ENCODE measurements around the gene AGBL4.
A peak's percentile ranks its signal among the peaks of the same experiment; 100 is the strongest.

Gene AGBL4

DNA sequence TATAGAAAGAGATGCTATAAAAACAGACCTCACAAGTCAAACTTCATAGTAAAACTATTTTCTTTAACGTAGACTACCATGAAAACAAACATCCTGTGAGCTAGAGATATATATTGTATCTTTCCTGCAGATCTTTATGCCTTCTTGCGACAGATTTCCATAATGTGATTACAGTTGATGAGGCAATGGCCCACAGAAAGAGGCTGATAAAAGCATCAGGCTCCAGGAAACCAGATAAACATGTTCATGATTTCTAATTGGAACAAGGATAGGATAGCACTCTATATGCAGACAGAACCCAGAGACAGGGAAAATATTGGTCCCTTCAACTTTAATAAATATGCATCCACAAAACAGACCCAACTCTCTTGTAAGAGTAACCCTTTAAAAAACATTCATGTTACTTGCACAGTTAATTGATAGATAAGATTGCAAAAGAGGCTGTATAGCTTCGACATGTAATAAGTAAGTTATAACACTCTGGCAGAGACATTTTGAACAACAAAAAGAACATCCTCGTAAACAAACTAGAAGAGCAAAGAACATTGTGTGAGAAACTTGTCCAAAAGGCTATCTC lies 329.4 kb downstream of the AGBL4 start:
- no peak for DNase-seq

GRCh38 chr1:49686107-49686506 lies 337.6 kb downstream of the AGBL4 start:
- no peak for DNase-seq

DNA sequence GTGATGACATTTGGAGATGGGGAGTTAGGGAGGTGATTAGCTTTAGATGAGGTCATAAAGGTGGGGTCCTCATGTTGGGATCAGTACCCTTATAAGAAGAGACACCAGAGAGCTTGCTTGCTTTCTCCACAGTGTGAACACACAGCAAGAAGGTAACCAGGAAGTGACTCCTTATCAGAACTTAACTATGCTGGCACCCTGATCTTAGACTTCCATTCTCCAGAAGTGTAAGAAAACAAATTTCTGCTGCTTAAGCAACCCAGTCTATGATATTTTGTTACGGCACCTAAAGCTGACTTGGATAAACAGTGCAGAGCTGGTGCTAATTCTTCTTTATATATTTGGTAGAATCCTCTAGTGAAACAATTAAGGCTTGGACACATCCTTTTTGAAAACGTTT lies 346.0 kb downstream of the AGBL4 start:
- DNase-seq: no peak

- no peak for DNase-seq
Measured at GRCh38 chr1:49651136-49651535, 372.6 kb downstream of the AGBL4 start.

DNA sequence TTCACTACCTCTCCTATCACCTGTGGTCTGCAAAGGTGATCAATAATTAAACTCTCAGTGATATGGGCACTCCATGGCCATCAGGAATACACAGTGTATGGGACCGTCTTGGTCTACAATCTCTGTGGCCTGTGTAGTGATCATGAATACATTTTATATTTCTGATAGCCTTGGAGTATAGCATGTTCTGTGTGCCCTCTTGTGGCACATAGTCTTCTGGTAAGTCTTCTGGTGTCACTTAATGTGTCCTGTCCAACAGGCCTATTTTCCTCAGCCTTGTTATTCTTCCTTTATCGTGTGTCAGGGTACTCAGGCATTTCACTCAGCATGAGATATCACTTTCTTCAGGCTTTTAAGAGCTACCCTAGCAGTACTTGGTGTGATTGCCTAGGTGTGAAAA lies 393.6 kb downstream of the AGBL4 start:
- peak in 1 of 2 experiments; percentile 2 for DNase-seq

DNA sequence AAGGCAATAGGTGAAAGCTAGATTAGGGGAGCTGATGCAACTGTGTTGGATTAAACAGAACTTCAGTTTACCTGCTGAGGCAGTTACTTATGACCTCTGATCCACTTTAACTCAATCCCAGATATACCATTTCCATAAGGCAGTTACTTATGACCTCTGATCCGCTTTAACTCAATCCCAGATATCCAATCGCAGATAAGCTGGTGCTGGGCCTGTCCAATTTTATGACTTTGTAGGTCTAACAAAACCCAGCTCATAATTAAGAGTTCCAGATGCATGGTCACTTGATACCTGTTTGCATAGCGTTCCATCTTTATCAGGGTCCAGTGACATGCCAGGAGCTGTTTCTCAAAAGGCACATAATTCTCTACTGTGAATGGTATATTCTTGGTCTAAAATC lies 396.0 kb downstream of the AGBL4 start:
- DNase-seq: no peak

GRCh38 chr1:49626472-49626871 lies 397.3 kb downstream of the AGBL4 start:
- no peak for DNase-seq

GRCh38 chr1:49622877-49623276 lies 400.9 kb downstream of the AGBL4 start:
- no peak for DNase-seq

- DNase-seq: no peak
Measured at GRCh38 chr1:49606082-49606481, 417.7 kb downstream of the AGBL4 start.

- DNase-seq: no peak
Measured at GRCh38 chr1:49597436-49597835, 426.3 kb downstream of the AGBL4 start.

- DNase-seq: no peak
Measured at GRCh38 chr1:49576327-49576901, 447.3 kb downstream of the AGBL4 start.

DNA sequence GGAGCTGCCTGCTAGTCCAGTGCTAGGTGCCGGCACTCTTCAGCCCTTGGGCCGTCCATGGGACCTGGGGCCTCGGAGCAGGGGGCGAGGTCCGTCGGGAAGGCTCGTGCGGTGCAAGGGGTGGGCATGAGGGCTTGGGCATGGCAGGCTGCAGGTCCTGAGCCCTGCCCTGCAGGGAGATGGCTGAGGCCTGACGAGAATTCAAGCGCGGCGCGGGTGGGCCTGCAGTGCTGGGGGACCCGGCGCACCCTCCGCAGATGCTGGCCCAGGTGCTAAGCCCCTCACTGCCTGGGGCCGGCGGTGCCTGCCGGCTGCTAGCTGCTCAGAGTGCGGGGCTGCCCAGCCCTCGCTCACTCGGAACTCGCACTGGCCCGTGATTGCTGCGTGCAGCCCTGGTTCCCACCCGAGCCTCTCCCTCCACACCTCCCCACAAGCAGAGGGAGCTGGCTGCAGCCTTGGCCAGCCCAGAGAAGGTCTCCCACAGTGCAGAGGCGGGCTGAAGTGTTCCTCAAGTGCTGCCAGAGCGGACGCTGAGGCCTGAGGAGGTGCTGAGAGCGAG lies 467.0 kb downstream of the AGBL4 start:
- no peak for DNase-seq

DNA sequence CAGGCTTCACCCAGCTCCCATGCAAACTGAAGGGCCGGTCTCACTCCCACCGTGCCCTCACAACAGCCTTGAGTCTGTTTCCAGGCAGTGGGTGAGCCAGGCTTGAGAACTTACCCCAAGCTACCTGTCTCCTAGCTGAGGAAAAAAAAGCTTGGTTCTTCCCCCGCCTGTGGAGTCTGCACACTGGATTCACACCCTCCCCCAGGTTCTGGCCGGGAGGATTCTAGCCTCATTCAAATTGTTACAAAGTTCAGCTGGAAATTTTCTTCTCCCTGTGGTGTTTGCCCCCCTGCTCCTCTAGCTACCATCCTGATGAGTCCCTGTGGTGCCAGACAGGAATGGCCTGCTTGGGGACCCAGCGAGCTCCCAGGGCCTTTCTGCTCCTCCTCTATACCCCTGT lies 471.7 kb downstream of the AGBL4 start:
- DNase-seq: no peak

DNA sequence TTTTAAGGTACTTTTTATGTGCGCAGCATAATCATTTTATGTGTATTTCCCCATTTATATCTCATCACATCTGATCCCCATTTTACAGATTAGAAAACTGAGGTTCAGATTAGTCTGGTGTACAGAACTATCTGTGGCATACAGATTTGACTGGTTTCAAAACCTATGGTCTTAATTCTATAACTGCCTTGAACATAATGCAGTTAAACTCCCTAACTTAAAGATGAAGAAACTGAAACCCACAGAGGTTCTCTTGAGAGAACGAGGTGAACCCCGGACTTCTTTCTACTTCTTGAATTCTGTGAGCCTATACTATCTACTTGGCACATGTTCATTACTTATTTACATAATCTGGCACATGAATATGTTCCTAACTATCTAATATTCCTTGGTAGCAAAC lies 479.1 kb downstream of the AGBL4 start:
- DNase-seq: no peak

- no peak for DNase-seq
Measured at GRCh38 chr1:49541096-49541752, 482.5 kb downstream of the AGBL4 start.

DNA sequence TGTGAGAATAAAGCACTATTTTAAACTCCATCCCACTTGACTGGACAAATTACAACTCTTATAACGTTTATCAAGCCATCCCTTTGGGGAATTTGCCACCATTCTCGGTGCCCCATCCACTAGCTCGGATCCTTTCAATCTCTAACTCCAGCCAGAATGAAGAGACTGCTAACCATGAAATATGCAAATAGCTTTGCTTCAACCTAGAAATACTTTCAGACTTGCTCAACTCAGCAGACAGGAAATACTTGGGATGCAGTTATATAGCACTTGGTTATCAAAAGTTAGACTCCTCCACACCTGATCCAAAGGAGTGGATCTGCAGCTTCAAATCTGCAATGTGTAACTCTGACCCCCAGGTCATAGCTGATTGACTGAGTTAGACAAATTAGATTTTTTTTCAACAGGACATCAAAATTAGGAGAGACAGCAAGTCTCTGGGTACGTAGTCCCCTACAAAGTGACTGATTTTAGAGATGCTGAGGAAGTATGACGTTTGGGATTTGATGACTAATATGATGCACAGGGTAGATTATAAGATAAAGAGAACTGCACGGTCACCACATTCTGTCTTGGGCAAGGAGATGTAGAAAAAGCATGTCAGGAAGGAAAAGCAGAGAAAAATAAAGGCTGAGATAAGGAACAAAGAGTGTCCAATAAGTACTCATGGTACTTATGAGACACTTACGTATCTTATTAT lies 496.0 kb downstream of the AGBL4 start:
- no peak for DNase-seq

- no peak for DNase-seq
Measured at GRCh38 chr1:49526672-49527071, 497.1 kb downstream of the AGBL4 start.

- DNase-seq: no peak
Measured at GRCh38 chr1:49523764-49524163, 500.0 kb downstream of the AGBL4 start.

- DNase-seq: no peak
Measured at GRCh38 chr1:49466961-49467360, 556.8 kb downstream of the AGBL4 start.

DNA sequence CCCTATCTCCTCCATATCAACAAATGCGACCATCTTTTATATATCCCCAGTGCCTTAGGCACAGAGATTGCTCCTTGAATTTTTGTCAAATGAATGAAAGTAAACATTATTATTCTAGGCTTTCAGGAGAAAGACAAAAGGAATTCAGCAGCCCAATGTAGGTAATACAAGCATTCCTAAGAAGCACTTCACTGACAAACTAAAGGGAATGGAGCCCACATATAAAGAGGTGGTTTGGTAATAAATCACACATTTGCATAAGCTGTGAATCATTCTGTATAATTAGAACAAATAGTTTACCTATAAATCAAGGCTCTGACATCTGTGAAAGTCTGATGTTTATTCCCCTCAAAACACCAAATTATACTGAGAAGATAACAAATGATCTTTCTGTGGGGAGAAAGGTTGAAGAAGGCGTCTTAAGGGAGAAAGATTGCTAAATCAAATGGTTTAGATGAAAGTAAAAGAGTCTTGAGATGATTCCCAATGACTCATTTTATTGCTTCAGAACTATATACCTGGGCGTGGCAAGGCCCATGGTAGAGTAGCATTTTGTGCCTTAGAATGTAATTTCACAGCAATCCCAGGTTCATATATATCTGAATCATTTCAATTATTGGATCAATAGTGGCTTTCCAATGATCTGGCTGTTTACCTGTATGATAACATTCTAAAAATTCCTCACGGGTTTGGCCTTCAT lies 558.1 kb downstream of the AGBL4 start:
- DNase-seq: no peak

- DNase-seq: no peak
Measured at GRCh38 chr1:49448200-49448599, 575.6 kb downstream of the AGBL4 start.

- no peak for DNase-seq
Measured at GRCh38 chr1:49436865-49437264, 586.9 kb downstream of the AGBL4 start.

GRCh38 chr1:49435291-49435690 lies 588.5 kb downstream of the AGBL4 start:
- DNase-seq: no peak
